Right ventricle myocardium superior (tissue), 1 donor: ENCODE data around the gene UROC1. TPM values are rescaled to one million over a fixed set of nuclear protein-coding genes. Genes with fewer than 3 reads are reported as not detected.

Experiments
- ATAC-seq: fragments of 200-7000 bp; cut with Tn5 transposase; one replicate; pipeline ENCODE4 v1.9.1; 2020; ENCODE audit warnings: mild to moderate bottlenecking; ENCODE audit not compliant: poor library complexity
- DNase-seq: peaks from one replicate; pipeline ENCODE4 v3.0.0-alpha.2; 2020
- intact Hi-C: fragments of 100-400 bp; cut with DNase I; formaldehyde crosslinking; loops from one replicate; pipeline ENCODE4 v1.11.2; 2022
- long read RNA-seq: library from polyadenylated mRNA; unstranded; transcript quantifications from one replicate; pipeline ENCODE4 v2.0.0, GENCODE V29; 2021
- total RNA-seq: library from RNA; stranded (reverse); fragmentation: NEBNext Ultra II Directional; extraction: Animal tissue kit (Norgen Biotek cat#: 25700); gene quantifications from one replicate; pipeline ENCODE4 v1.2.1, GENCODE V29; 2021
- donor health status: DM: no; HTN: yes; CAD: no; lungs with severe emphysema.

Gene UROC1
- total RNA-seq: not detected
- long read RNA-seq: 0 reads

DNA sequence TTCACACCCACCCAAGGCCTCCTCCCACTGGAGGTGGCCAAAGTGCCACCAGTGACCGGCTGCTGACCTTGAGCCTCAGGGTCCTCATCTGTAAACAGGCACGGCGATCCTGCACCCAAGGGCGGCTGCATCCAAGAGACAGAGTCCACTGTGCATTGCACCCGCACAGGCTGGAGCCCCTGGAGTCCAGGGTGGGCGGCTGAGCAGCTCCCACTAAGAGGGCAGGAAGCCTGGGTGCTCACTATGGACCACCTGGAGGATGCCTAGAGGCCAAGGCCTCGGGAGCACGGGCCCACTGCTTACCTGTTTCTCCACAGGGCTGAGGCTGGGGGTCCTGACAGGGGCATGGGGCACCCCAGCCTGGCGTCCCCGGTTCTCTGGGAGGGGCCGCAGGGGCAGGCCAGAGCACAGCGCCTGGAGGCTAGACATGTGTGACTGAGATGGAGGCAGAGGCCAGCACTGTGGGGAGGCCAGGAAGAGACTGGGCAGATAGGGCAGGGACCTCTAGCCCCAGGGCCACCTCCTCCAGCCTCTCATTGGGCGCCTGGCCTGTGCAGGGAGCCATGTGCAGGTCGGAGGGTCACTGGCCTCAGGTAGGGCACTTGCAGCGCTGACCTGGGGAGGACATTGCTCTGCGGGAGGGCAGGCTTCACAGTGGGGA, at the start of gene UROC1:
Gene UROC1, minus strand, starts transcription at position 483 of the 661 bp plus-strand sequence. Its CDS starts 54 bp downstream, at position 429.
- ATAC-seq (no peak), DNase-seq (peak; percentile 36)
- intact Hi-C loops: no loop called here

DNA sequence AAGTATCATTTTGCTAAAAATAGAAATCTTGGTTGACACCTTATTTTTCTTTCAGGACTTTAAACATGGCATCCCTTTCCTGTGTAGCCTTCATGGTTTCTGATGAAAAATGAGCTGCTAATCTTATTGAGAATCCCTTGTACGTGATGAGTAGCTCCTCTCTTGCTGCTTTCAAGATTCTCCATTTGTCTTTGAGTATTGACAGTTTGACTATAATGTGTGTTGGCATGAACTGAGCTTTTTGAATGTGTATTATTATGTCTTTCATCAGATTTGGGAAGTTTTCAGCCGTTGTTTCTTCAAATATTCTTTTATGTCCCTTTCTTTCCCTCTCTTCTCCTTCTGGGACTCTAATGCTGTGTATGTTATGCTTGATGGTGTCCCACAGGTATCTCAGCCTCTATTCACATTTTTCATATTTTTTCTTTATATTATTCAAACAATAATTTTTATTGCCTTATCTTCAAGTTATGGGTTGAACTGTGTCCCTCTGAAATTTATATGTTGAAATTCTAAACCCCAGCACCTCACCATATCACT, 45.2 kb upstream of the UROC1 start:
- intact Hi-C loops: no loop called here
- ATAC-seq (no peak), DNase-seq (no peak)

DNA sequence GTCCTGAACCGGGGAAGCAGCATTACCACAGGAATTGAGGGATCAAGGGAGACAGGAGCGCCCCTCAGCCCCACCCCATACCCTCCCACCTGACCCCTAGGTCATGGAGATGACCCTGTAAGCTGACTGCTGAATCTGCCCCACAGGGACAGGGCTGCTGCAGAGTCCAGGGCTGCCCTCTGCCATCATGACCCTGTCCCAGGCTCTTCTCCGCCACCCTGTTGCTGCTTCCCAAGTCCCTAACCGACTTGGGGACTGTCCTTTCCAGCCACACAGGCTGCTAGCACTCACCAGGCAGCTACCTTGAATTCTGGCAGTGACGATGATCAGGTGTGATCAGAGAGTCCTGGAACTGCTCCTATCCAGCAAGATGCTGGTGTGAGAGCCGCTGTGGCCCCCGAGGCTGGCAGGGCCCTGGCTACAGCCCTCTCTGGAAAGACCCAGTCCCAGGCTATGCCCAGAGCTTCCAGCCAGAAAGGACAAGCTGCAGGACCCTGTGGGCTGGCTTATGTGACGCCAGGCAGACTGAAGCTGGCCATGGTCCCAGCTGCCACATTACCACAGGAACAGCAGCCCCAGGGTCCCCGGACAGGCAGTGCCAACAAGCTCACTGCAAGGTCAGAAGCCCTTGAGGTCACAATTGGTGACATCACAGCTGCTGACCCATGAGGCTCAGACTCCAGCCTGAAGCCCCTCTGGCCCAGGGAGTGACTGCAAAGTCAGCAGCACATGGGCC, 40.9 kb upstream of the UROC1 start, which contains the start of gene C3orf22:
Gene C3orf22, minus strand, starts transcription at position 597 of the 736 bp plus-strand sequence. CDS start 5,542 bp downstream, outside the sequence.
- no peak for DNase-seq
- intact Hi-C loops: no loop called here
- peak; percentile 10 for ATAC-seq

DNA sequence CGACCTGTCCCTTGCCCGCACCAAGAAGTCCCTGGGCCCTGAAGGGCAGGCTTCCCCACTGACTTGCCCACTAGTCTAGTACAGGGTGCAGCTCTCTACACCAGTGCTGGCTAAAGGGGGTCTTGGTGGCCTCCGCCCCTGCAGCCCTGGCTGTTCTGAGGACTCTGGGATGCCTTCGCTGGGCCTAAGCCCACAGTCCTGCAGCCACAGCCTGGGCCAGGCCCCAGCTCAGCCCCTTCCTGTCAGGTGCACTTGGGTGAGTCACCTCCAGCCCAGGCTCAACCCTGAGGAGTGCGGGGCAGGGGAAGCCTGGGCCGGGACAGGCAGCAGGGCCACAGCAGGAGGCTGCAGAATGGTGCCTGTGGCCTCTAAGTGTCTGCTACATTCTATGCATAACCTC, 40.2 kb upstream of the UROC1 start:
- DNase-seq: no peak
- intact Hi-C loops: no loop called here
- ATAC-seq: no peak

DNA sequence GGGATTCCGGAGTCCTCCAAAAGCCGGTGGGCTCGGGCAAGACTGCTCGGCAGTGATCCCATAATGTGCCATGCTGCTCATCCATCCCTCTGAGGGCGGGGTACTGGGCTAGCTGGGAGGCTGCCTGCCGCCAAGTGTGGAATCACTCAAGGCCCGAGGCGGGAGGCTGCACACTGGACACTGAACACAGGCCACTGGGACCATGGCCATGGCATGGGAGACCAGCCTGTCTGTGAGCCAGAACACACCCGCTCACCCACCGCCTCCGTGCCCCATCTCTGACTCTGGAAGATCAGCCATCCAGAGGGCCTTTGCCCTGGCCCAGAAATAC, 39.8 kb upstream of the UROC1 start:
- intact Hi-C loops: no loop called here
- DNase-seq (no peak), ATAC-seq (no peak)

DNA sequence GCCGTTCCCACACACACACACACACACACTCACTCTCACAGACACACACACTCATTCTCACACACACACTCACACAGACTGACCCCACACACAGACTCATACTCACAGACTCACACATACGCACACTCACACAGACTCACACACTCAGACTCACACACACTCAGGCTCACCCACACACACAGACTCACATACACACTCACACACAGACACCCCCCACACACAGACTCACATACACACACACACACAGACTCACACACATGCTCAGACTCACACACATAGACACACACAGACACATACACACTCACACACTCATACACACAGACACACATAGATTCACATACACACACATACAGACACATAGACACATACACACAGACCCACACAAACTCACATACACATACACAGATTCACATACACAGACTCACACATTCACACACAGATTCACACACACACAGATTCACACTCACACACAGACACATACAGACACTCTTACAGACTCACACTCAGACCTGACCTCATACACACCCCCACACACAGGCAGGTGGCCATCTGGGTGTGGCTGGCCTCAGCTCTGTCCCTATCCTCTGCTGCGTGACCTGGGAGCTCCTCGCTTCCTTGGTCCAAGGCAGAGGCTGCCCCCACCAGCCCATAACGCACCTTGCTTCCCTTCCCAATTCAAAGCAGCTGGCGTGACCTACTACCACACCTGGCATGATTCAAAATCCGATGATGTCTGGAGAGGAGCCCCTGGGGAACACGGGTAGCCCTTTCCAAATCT, 39.3 kb upstream of the UROC1 start:
- DNase-seq: no peak
- ATAC-seq: no peak
- intact Hi-C loops: no loop called here

DNA sequence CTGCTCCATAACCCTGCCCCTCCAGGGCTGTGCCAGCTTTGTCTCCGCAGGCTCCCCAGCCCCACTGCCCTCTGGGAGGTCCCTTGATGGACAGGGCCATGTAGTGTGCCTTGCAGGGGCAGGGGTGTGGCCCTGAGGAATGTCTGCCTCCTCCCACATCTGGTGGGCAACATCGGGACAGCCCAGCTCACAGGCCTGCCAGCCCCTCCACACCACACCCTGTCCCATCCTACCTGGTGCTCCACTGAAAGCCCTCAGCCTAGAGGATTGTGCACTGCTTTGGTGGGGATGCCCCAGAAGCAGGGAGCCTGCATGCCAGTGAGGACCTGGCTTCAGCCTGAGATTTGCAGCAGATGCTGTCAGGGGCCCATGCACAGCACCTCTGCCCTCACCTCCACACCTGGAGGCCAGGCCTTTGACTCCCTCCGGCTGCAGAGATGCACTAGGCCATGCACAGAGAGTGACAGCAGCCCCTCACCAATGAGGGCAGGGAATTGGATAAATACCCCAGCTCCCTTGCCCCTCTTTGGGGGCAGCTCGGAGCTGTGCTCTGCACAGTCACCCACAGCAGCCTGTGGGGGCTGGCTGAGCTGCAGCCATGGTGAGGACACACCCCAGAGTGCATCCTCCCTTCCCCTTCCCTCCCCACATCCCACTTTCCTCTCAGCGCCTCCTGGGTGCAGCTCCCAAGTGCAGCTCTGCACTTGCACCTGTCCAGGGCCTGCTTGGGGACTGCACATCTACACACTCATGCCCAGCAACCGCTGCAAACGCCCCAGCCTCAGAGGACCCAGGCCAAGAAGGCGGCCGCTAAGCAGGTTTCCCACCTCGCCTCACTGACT, 38.4 kb upstream of the UROC1 start:
- ATAC-seq (no peak), DNase-seq (no peak)
- intact Hi-C loops: no loop called here

DNA sequence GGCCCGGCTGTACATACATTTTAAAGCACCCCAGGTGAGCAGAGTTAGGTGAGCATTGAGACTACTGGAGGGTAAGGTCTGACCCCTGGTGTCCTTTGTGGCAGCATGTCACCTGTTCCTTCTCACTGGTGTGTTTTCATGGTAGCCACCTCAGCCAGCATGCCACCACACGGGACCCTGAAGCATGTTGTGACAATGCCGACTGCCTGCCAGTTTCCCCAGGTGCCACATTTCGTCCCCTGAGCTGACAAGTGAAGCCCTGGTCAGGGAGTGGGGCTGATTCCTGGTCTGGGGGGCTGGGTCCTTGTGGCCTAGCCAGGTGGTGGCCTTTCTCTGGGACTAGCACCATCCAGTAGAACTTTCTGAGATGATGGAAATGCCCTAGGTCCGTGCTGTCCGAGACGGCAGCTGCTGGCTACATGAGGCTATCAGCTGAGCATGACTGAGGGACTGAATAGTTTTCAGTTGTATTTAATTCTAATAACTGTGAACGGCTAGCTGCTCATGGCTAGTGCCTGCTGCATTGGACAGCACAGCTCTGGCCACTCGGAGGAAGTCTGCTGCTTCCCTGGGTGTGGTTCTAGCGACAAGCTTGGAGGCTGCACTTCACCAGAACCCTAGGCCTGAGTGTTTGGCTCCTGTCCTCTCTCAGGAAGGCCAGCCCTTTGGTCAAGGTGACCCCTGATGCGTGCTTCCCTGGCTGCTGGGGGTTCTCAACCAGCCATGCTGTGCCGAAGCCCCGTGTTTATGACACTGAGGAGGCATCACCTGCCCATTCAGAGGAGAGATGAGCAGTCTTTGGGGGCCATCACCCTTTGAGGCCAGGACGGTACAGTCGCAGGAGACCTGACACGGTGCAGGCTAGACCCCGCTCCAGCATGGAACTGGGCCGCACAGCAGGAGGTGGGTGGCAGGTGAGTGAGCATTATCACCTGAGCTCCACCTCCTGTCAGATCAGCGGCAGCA, 37.3 kb upstream of the UROC1 start:
- ATAC-seq (no peak), DNase-seq (no peak)
- intact Hi-C loops: no loop called here

DNA sequence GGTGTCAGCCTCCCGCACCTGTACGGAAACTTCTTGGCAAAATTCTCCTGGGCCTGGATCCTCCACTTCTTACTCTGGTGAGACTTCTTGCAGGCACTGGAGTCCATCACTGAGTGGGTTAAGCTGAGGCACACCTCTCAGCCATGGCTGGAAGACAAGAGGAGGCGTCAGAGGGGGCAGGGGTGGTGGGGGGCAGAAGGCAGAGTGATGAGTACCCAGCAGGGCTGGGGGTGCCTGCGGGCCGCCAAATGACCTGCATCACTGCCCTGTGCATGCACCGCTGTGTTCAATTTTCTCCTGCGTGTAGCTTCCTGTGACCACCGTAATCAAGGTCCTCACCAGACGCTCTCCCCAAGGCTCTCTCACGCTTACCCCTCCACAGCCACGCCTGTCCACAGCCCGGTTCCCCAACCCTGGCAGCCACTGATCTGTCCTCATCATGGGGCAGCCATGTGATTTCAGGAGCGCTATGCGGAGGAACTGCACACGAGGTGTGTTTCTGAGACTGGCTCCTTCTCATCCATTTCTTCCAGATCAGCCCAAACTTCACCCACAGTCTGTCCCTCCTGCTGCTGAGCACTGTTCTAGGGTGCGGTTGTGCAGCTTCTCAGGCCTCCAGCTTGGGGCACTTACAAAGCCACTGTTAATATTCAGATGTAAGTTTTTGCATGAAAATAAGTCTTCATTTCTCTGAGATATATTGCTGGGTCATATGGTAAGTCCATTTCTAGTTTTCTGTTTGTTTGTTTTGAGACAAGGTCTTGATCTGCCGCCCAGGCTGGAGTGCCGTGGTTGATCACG, 35.9 kb upstream of the UROC1 start:
- intact Hi-C loops: no loop called here
- no peak for ATAC-seq
- no peak for DNase-seq

DNA sequence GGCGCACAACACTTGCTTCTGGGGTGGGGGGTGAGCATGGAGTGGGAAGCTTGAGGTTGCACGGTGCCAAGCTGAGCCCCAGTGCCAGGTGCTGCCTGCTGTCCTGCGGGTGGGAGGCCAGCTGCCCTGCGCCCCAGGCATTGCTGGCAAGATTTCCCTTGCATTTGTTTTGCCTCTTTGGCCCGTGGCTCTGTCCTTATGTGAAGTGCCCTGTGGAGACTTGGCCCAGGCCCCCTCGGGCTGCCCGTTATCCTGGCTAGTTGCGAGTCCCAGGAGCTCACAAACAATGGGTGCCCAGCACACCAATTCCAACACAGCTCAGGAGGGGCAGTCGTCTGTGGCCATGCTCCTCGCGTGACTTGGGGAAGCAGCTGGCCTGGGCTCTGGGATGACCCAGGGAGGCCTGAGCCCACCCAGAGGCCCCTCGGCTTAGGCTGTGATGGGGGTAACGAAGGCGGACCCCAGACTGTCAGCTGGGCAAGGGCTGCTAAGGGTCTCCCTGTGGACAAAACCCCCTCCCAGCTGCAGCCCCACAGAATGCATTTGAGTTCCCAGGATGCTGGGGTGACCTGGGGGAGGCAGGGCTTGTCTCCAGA, 35.2 kb upstream of the UROC1 start:
- DNase-seq: no peak
- intact Hi-C loops: no loop called here
- ATAC-seq: no peak

DNA sequence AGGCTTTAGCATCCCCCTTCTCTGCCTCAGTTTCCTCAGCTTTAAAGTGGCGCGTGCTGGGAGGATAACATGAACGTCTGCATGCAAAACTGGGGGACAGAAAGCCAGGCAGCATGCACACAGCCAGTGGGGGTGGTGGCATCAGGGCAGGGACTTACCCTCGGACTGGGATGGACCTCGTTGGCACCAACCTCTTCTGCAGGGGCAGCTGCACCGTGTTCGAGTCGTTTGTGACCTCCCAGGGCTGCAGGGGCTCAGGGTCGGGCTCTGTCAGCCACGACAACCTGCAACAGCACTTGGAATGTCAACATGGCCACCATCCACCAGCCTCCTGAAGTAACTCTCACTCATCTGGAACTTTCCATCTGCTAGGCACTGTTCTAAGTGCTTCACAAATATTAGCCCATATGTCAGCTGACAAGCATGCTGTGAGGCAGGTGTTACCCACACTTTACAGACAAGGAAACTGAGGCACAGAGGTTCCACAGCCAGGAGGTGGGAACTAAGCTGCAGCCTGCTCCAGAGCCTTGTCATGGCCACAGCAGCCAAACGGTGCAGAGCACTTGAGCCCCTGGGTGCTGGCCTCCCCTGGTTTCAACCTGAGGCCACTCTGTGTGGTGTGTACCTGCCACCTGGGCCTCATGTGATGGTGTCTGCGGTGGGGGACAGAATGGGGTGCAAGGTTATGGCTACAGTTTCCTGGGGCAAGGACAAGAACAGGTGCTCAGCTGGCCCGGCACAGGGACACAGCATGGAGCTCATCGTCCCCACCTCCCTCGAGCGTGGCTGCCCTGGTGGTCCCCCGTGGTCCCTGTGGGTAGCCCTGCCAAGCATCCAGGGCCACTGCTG, 34.5 kb upstream of the UROC1 start:
- DNase-seq: no peak
- intact Hi-C loops: no loop called here
- no peak for ATAC-seq

DNA sequence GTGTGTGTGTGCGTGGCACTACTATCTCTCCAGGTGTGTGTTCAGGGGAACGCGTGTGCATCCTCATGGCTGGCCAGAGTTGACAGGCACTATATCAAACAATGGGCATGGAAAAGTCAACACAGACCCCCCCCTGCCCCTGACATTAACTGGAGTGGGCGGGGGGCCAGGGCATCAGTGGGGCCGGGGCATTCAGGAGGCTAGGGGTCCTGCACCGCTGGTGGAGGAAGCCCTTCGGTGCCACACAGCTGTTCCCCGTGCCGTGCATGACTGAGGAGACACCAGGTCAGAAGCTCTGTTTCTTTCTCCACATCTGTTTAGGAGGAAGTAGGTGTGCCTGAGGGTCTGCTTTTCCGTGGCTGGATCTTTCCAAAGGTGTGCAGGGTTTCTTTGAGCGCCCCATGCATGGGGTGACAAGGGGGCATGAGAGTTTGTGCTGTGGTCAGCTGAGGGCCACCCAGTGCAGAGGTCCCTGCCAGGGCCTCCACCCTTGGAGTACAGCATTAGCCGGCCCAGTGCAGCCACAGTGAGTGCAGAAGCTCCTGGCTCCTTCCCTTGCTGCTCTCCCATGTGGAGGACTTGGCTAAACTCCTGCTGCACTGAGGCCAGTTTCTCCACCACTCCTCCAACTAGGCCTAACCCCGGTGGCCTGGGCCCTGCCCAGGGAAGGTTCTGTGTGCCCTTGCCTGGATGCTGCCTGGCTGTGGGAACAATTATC, 33.7 kb upstream of the UROC1 start:
- ATAC-seq (peak; percentile 83), DNase-seq (no peak)
- intact Hi-C loops: no loop called here

DNA sequence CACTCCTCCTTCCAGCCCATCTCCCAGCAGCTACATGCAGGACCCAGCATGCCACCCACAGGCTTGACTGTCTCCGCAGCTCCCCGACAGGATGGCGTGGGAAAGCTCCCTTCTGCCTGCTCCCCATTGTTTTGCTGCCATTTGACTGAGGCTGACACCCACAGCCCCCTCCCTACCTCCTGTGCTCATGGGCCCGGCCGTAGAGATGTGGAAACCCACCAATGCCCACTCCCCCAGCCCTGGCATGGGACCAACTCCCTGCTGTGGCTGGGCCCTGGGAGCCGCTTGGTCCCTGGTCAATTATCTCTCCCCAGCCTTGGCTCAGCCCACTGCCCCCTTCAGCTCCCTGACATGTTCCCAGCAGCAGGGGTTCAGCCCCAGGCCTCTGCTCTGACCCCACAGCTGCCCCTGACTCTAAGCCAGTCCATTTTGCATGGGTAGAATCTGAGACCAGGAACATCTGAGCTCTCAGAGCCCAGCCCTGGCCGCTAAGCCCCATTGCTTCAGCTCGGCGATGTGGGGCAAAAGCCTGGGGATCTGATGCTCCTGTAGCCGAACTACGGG, 33.0 kb upstream of the UROC1 start:
- no peak for ATAC-seq

DNA sequence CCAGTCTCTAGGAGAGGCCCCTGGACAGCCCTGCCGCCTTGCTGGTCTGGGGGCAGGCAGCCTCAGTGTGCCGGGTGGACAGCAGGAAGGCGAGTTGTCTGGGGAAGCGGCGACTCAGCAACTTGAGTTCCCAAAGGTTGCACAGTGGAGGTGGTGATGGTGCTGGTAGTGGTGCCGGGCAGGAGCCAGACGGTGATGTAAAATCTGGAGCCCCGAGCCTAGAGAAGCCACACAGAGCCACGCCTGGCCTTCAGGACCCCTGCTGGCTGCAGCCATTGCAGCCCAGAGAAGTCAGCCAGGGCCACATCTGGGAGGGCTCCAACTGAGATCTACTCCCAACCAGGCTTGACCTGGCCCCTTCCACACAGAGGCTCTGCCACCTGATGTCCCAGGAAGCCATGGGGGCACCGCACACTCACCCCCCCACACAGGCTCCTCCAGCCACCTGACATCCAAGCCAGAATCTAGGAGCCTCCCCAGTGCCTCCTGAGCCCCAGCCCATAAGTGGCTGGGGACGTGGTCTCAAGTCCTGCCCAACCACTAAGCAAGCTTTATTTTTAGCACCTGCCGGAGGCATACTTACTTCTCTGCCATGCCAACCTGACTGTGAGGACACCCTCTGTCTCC, 32.4 kb upstream of the UROC1 start:
- ATAC-seq (peak; percentile 28), DNase-seq (no peak)
- intact Hi-C loops: no loop called here

More for the DNA sequence above, 33.0 kb upstream of the UROC1 start:
- intact Hi-C loops: no loop called here
- no peak for DNase-seq
